ENCODE measurements around the gene GSDMA.
A peak's percentile ranks its signal among the peaks of the same experiment; 100 is the strongest.

Gene GSDMA

DNA sequence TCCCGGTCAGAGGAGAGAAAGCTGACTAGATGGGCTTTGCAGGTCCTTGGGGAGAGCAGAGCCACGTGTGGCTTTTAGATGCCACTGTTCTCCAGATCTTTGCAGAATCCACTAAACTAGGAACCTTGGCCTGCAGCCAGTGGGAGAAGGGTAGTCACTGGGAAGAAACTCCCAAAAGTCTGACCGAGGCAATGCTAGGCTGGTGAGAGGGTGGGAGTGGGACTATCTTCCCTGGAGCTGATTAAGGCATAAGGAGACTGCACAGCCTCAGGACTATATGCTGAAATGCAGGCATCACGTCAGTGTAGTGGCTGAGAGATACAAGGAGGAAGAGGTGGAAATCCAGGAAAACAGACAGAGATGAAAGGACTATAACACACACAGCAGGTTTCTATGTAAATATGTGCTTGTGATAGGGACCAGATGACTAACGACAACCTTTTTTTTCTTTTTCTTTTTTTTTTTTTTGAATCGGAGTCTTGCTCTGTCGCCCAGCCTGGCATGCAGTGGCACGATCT is 2.2 kb upstream of the GSDMA start:
- DNase-seq (ENCODE audit: low spot score) = no peak

DNA sequence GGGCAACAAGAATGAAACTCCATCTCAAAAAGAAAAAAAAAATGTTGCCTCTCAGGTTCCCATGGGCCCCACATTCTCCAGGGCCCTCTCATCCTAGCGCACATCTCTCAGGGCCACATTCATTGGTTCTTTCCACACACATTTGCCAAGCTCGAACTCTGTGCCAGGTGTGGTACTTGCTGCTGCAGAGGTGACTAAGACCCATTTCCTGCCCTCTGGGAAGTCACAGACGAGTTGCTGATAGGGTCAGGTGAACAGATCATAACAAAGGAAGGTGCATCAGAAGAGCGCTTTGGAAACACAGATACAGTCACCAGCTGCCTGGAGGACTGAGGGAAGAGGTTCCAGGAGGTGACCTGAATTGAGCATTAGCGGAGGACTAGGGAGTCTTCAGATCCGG is 1.0 kb downstream of the GSDMA start:
- DNase-seq (ENCODE audit: low spot score) = no peak

DNA sequence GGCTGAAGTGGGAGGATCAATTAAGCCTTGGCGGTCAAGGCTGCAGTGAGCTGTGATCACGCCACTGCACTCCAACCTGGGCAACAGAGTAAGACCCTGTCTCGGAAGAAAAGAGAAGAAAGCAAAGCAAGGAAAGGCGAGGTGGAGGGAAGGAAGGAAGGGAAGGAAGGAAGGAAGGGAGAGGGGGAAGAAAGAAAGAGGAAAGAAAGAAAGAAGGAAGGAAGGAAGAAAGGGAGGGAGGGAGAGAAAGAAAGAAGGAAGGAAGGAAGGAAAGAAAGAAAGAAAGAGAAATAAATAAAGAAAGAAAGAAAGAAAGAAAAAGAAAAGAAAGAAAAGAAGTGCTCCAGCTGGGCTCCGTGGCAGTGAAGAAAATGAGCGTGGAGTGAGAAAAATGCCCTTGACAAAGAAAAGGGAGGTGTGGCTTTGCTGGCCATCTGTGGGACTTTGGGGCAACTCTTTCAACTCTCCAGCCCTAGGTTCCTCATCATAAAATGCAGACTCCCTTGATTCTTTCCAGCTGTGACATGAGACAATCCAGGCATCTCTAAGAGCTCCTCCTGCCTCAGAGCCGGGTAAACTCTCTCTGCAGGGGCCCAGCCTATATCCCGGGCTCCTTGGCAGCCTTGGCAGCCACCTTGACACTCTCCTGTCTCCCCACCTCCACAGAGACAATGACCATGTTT is 2.4 kb downstream of the GSDMA start:
- DNase-seq (ENCODE audit: low spot score) = no peak

DNA sequence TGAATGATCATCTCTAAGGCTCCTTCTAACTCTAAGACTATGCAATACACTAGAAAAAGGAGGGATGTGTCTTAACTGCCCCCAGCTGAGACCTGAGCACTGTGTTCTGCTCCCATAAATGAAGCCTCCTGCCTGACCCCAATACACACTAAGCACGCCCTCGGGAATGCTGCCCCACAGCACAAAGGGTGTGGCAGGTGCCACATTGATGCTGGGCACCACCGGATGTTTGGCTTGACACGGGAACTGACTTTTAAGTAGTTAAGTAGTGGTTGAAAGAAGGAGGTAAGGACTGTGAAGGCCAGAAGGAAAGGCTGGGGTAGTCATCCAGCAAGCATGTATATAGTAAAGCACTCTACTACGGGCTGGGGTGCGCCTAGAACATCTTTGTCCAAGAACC is 4.0 kb downstream of the GSDMA start:
- no peak for DNase-seq (ENCODE audit: low spot score)

DNA sequence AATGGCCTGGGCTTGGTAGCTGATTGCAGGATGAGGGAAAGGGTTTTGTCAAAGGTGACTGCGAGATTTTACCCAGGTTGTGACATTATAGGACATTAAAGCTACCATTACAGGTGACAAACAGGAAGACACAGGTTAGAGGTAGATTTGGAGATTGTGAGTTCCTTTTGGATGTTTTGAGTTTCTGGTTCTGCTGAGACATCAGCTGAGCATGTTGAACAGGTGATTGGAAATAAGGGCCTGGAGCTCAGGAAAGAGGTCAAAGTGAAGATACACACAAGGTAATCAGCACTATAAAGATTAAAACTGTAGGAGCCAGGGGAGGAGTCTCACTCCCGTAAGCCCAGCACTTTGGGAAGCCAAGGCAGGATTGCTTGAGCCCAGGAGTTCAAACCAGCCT is 6.0 kb downstream of the GSDMA start:
- no peak for DNase-seq (ENCODE audit: low spot score)

DNA sequence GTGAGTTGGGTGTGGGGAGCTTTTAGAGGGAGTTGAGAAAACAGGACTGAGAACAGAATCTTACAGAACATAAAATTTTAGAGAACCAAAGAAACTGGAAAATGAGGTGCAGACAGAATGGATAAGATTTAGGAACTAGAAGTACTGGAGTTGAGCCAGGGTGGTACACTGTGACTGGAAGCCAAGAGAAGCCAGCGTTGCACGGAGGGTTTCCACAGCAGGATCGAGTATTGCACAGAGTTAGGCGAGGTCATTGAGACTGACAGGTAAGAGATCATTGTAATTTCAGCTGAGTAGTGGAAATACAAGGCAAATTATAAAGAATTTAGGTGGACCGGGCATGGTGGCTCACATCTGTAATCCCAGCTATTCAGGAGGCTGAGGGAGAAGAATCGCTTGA is 6.6 kb downstream of the GSDMA start:
- no peak for DNase-seq (ENCODE audit: low spot score)

DNA sequence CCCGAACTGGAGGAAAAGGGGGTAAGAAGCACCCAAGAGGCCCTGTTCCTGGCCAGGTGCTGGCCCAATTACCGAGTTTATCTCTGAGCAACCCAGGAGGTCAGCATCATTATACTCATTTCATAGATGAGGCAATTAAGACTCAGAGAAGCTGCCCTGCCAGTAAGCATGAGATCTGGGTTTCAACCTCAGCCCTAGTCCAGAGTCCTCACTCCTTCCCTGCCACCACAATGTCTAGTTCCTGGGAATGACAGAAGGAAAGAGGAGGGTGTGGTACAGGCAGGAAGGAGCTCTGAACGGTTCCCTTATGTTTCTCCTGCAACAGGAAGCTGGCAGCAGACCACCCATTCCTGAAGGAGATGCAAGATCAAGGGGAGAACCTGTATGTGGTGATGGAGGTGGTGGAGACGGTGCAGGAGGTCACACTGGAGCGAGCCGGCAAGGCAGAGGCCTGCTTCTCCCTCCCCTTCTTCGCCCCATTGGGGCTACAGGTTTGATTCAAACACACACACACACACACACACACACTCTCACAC is 7.4 kb downstream of the GSDMA start:
- no peak for DNase-seq (ENCODE audit: low spot score)

DNA sequence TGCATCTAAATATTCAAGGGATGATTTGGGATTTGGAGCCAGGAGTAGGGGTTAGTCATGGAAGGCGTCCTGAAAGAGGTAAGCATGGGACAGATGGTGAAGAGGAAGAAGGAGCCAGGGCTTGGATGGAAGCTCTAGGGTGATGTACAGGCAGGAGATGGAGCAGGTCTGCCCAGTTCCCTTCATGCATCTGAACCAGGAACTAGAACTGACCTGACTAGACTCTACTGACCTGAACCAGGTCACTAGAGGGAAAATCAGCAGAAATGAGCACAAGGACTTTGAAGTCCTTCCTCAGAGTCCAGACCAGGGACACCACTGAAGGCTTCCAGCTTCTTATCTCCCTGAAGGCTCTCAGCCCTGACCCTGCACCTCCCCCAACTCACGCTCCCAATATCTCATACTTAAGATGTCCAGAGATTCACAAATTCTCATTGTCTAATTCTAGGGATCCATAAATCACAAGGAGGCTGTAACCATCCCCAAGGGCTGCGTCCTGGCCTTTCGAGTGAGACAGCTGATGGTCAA is 8.3 kb downstream of the GSDMA start:
- no peak for DNase-seq (ENCODE audit: low spot score)

DNA sequence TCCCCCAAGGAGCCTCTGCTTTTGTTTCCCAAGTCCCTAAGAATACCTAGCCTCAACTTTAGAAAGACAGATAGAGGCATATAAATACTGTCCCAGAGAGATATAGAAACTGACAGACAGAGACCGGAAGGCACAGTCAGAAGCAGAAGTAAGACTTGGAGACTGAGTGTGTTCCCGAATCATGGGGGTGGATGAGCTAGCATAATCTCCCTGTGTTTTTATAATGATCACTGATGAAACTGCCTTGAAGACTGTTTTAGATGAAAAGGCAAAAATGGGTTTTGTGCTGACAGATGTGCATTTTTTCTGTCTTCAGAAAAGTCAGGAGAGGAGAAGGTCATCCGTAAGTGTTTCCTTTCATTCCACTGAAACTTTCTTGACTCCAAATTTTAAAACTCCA is 9.5 kb downstream of the GSDMA start:
- DNase-seq (ENCODE audit: low spot score) = no peak

DNA sequence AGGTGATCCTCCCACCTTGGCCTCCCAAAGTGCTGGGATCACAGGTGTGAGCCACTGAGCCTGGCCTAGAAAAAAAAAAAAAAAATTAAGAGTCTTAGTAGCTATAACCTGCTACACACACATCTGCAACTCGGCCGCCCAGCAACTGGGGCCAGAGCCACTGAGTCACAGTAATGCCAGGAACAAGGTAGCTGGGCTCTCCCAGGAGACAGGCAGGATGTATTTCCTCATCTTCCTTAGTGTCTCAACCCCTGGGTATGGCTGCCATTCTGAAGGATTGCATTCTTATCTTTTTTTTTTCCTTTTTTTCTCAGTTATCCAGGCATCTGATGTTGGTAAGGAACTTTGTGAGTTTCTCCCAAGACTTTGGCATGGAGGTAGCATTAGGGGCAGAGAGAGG is 10.7 kb downstream of the GSDMA start:
- DNase-seq (ENCODE audit: low spot score) = no peak

DNA sequence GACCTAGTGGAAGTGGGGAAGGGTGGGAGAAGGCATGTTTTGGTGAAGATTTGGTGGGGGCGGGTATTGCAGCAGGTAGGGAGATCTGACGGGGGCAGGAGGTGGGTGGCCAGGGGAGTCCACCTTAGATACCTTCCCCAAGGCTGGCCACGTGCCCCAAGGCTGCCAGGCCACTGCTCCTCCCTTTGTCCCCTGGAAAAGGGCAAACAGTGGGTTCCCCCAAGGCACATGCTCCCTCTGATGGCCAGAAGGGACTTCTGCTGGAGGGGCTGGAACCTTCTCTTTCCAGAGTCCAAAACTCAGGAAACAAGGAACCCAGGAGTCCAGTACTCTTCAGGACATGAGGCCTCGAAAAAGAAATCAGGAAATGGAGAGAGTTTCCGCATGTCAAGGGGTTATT is 11.6 kb downstream of the GSDMA start:
- DNase-seq (ENCODE audit: low spot score) = no peak

DNA sequence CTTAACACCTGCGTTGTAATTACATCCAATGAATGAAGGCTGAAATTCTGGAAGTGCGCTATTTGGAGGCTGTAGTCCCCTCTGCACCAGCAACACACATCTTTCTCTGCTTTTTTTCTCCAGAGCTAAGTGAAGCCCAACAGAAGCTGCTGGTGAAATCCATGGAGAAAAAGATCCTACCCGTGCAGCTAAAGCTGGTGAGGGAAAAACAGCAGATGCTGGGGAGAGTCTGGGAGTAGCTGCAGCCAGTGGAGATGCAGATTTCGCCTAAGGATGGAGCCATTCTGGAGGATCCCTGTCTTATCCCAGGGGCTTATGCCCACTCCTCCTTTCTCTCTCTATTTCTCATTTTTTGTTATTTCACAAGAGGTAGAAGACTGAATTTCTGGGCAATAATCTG is 13.0 kb downstream of the GSDMA start:
- no peak for DNase-seq (ENCODE audit: low spot score)

DNA sequence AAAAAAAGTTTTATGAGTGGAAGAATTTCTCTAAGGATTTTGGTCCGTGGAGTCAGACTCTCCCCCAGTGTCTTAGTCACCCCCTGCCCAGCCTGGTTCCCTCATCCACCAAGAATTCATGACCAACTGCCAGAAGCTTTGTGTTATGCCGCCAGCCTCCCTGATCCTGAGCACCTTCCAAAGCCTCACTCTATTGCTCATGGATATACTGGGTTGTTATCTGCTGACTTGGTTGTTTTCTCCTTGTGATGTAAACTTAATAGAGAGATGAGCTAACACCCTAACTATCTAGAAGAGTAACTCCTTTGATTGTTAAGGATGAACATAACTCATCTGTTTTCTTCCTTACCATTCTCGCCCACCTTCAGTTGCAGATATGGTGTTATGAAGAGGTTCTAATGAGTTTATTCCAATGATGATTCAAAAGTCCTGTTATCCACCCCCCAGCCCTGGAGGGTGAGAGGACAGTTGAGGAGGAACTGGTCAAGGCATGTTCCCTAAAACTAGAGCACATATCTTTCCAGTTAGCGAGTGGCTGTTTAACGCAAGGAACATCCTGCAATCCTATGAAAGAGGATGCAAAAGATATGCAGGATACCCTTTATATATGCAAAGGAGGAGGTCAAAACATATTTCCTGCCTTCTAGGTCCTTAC is 16.3 kb downstream of the GSDMA start:
- DNase-seq (ENCODE audit: low spot score) = no peak

DNA sequence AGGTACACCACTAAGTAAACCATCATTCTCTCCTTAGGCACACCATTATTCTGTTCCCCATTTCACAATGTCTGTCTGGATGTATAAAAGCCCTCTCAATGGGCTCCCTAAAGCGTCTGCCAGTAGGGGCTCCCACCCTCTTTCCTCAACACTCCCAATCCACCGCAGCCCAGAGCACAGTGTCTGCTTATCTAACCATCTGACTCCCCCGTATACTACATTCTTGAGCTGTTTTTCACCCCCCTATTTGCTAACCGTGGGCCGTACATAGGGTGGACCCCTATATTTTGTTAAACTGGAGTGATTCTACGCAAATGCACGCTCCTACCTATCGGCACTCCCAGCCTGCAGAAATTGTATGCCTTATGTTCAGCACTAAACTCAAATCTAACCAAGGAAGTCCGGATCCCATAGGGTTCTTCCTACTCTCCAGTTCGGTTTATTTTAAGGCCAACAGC is 17.1 kb downstream of the GSDMA start:
- DNase-seq (ENCODE audit: low spot score) = no peak

DNA sequence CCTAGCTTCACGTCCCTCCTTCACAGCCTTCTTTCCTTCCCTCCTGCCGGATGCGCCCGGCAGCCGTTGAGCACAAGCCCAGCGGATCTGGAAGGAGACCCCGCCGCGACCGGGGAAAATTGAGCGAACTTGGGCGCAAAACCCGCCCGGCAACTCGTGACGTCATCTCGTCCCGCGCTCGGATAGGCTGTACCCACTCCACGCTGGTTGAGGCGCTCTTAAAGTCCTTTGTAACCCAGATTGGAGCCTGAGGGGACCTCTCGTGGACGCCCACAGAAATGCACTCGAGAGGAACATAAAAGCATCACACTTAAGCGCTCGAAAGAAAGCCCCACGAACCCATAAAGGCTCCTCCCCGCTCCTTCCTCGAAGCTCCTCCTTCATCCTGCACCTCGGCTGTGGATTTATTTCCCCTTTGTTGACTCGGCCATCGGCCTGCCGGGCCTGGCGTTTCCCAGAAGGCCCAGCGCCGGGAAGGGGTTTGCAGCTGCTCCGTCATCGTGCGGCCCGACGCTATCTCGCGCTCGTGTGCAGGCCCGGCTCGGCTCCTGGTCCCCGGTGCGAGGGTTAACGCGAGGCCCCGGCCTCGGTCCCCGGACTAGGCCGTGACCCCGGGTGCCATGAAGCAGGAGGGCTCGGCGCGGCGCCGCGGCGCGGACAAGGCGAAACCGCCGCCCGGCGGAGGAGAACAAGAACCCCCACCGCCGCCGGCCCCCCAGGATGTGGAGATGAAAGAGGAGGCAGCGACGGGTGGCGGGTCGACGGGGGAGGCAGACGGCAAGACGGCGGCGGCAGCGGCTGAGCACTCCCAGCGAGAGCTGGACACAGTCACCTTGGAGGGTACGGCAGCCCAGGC is 17.8 kb downstream of the GSDMA start, which contains the start of gene PSMD3:
Gene PSMD3 (plus strand): TSS at position 457 of the 856 bp plus-strand sequence. CDS start 164 bp downstream, at position 621.
- peak; percentile 99 for DNase-seq (ENCODE audit: low spot score)

DNA sequence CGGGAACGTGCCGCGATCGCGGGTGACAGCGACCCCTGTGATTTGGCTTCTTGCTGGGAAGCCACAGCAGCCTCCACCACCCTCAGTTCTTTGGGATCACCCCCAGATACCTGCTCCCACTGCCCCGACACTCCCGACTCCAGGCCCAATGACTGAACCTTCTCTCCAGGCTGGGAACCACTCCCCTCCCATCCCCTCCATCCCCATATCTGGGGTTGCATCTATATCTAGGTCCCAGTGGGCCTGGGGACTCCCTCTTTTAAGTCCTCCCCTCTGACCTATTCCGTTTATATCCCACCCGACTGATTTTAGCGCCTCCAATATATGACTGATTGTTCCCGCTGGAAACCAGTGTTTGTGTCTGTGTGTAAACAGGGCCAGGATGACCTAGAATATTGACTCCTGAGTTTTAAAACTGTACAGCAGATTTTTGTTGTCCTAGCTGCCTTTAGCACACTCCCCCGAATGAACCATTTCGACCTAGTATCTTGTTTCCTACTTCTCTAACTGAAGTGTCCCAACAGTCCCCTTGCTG is 18.5 kb downstream of the GSDMA start:
- DNase-seq (ENCODE audit: low spot score) = no peak

DNA sequence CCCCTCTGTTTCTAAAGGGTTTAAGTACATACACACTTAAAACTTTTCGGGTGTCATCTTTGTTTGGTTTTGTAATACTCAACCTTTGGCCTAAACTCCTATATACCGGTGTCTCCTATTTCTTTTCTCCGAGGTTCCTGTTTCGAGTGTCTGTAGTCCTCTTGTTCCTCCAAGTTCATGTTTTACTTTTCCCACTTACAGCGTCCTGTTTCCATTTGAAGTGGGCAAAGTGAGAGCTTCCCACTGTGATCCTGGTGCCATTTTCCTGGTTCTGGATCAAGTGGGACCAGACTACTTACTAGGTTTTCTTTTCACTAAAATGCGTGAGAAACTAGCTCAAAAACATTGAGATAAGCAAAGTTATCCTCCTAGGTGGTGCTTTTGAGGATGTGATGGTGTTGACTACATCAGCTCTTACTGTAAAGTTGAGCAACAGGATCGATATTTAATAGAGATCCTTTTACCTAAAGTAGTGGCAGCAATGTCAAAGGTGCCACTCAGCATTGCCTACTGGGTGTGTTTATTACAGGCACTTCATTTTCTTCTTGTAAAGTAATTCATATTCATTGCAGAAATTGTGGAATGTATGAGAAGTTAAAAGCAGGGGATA is 19.1 kb downstream of the GSDMA start:
- no peak for DNase-seq (ENCODE audit: low spot score)

DNA sequence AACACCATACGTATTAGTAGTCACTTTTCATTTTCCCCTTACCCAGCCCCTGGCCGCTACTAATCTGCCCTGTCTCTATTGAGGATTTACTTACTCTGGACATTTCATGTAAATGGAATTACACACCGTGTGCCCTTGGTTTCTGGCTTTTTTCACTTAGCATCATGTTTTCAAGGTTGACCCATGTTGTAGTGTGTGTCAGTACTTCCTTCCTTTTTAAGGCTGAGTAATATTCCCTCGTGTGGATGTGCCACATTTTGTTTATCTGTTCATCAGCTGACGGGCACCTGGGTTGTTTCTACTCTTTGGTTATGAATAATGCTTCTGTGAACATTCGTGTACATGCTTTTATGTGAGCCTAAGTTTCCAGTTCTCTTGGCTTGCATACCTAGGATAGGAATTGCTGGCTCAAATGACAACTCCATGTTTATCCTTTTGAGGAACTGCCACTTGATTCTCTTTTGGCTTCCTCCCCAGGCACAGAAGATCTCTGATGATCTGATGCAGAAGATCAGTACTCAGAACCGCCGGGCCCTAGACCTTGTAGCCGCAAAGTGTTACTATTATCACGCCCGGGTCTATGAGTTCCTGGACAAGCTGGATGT is 25.5 kb downstream of the GSDMA start:
- no peak for DNase-seq (ENCODE audit: low spot score)

DNA sequence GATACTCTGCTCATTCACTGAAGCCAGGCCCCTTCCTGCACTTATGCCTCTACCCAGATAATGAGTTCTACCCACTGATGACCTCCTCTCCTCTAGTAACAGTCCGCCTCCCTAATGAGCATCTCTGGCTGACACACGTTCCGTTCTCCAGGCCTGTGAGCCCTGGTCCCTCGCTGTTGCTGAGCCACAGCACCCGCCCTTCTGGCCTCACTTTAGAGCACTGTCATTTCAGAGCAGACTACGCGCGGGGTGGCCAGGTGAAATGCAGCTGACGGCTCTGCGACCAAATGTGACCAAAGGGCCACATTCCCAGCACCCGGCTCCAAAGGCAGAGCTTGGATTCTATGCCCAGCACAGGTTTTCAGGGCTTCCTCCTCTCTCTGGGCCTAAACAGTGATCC is 31.6 kb downstream of the GSDMA start:
- no peak for DNase-seq (ENCODE audit: low spot score)

DNA sequence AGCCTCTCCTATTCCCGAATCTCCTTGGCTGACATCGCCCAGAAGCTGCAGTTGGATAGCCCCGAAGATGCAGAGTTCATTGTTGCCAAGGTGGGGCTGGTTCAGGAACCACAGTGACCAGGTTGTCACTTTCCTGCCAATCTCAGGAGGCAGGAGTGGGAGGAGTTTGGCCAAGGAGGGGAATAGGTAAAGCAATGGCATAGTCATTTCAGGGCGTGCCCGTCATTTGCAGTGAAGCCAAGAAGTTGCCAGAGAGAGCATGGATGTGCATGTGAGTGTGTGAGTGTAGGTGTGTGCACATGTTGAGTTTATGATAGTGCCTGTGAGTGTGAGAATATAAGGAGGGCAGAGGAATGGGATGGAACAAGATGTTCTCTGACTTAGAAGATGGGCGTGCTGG is 32.6 kb downstream of the GSDMA start:
- DNase-seq (ENCODE audit: low spot score) = no peak

DNA sequence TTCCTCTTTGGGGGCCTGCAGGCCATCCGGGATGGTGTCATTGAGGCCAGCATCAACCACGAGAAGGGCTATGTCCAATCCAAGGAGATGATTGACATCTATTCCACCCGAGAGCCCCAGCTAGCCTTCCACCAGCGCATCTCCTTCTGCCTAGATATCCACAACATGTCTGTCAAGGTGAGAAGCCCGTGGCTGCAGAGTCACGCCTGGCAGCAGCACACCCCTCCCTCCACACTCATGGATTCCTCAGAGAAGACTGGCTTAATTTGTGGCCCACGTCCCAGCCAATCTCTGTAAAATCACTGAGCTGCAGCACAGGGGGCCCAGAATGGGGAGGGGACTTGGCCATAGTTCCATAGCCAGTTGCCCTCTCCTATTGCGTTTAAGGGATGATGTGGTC is 33.4 kb downstream of the GSDMA start:
- DNase-seq (ENCODE audit: low spot score) = no peak

All from kidney capillary endothelial cell (primary cell).